Iris pigment epithelial cell (primary cell): Measurements from ENCODE around the gene FHIP2A.
"Not testable (repeated sequence)": the region's sequence is repeated elsewhere in the genome, so short reads cannot be mapped to it uniquely, and the experiment has no call there.

ENCODE experiments used
- DNase-seq: peaks from one replicate; pipeline ENCODE4 v3.0.0-alpha.2; 2011; ENCODE audit warnings: low read depth

Gene FHIP2A

GRCh38 chr10:114821293-114821914 lies at the start of gene FHIP2A:
Gene FHIP2A (plus strand): TSS chr10:114821780. CDS start chr10:114822079, 299 bp downstream.
- peak; percentile 69 for DNase-seq

- DNase-seq = no peak
These were observed 48.9 kb upstream of the FHIP2A start for GRCh38 chr10:114772496-114773196.

GRCh38 chr10:114773197-114773532 lies 48.4 kb upstream of the FHIP2A start:
- no peak for DNase-seq

GRCh38 chr10:114775082-114775481 lies 46.5 kb upstream of the FHIP2A start:
- not testable (repeated sequence) for DNase-seq

- DNase-seq = no peak
These were observed 44.2 kb upstream of the FHIP2A start for GRCh38 chr10:114777415-114777814.

GRCh38 chr10:114779803-114780576 lies 41.6 kb upstream of the FHIP2A start:
- DNase-seq = peak; percentile 79

- DNase-seq = no peak
These were observed 40.9 kb upstream of the FHIP2A start for GRCh38 chr10:114780577-114781184.

GRCh38 chr10:114782666-114783065 lies 38.9 kb upstream of the FHIP2A start:
- DNase-seq = no peak

- DNase-seq = no peak
These were observed 37.9 kb upstream of the FHIP2A start for GRCh38 chr10:114783686-114784085.

GRCh38 chr10:114786492-114786891 lies 35.1 kb upstream of the FHIP2A start:
- peak; percentile 65 for DNase-seq

- not testable (repeated sequence) for DNase-seq
These were observed 34.4 kb upstream of the FHIP2A start for GRCh38 chr10:114787131-114787530.

- no peak for DNase-seq
These were observed 29.8 kb upstream of the FHIP2A start for GRCh38 chr10:114791768-114792167.

- no peak for DNase-seq
These were observed 26.5 kb upstream of the FHIP2A start for GRCh38 chr10:114795039-114795438.

- no peak for DNase-seq
These were observed 21.2 kb upstream of the FHIP2A start for GRCh38 chr10:114800361-114800760.

GRCh38 chr10:114801411-114801813 lies 20.2 kb upstream of the FHIP2A start:
- no peak for DNase-seq

- DNase-seq = no peak
These were observed 19.4 kb upstream of the FHIP2A start for GRCh38 chr10:114802177-114802576.

- DNase-seq = peak; percentile 12
These were observed 14.8 kb upstream of the FHIP2A start for GRCh38 chr10:114806562-114807391.

GRCh38 chr10:114808982-114809381 lies 12.6 kb upstream of the FHIP2A start:
- DNase-seq = no peak

GRCh38 chr10:114810926-114811325 lies 10.7 kb upstream of the FHIP2A start:
- no peak for DNase-seq

- DNase-seq = peak; percentile 29
These were observed 9.7 kb upstream of the FHIP2A start for GRCh38 chr10:114811862-114812261.

- DNase-seq = no peak
These were observed 5.8 kb upstream of the FHIP2A start for GRCh38 chr10:114815791-114816190.

GRCh38 chr10:114816308-114816707 lies 5.3 kb upstream of the FHIP2A start:
- no peak for DNase-seq
